T47D (cell line): ENCODE data around the gene RAP1A.

Experiments
- DNase-seq, 2 experiments: peaks; one replicate each; pipeline versions ENCODE4 v3.0.0 to v3.0.0-alpha.2; 2011 to 2012; ENCODE audit warnings: low read depth in 1 of 2, low spot score in 1 of 2
- JUND ChIP-seq: IDR thresholded peaks from 2 replicates; pipeline ENCODE4 v1.6.1; 2012; ENCODE audit warnings: low read depth
- in situ Hi-C: cut with HindIII; loops from 2 replicates; pipeline ENCODE4 v1.10.0; 2016; ENCODE audit warnings: low sequenced_read_pairs, low pct_unique_long_range_greater_than_20kb

The RAP1A gene

DNA sequence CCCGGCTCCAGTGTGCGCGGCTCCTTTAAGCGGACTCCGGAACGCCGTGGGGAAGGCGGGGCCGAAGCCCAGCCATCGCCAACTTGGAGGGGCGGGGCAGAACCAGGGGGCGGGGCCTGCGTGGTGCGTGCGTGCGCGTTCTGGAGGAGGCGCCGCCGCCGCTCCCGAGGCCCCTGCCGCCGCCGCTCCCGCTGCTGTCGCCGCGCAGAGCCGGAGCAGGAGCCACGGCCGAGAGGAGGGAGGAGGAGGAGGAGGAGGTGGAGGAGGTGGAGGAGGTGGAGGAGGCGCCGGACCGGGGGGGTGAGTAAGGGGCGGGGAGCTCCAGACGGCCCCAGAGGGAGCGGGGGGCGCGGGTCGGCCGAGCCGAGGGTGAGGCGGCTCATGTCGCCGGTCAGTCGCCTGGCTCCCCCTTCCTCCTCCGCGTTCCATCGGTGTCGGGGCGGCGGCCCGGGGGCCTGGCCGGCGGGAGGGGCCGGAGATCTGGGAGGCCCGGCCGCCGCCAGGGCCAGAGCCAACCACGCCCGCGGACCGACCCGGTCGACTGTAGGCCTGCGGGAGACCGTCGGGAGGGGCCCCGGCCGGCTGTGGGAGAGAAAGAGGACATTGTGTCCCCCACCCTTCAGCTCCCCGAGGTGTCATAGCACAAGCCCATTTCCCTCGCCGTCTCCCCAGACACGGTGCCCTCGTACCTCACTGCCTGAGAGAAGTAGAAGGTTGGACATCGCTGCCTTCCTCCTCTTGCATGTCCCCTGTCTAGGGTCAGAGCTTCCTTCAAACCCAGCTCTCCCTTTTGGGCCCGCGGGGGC lies at the start of gene RAP1A:
Gene RAP1A (plus strand): TSS at position 155 of the 806 bp plus-strand sequence. CDS start 71,572 bp downstream, outside the sequence.
- TF ChIP-seq JUND: no peak
- in situ Hi-C loops: no loop called here
- peak; percentile 90 to 91 for DNase-seq

GRCh38 chr1:111569913-111570312 lies 49.7 kb upstream of the RAP1A start:
- TF ChIP-seq JUND: no peak

GRCh38 chr1:111570781-111571181 lies 48.8 kb upstream of the RAP1A start:
- in situ Hi-C loops: no loop called here
- peak in 1 of 2 experiments; percentile 18 for DNase-seq
- no peak for TF ChIP-seq JUND

More at GRCh38 chr1:111569913-111570312, 49.7 kb upstream of the RAP1A start:
- in situ Hi-C loops: no loop called here
- no peak for DNase-seq

DNA sequence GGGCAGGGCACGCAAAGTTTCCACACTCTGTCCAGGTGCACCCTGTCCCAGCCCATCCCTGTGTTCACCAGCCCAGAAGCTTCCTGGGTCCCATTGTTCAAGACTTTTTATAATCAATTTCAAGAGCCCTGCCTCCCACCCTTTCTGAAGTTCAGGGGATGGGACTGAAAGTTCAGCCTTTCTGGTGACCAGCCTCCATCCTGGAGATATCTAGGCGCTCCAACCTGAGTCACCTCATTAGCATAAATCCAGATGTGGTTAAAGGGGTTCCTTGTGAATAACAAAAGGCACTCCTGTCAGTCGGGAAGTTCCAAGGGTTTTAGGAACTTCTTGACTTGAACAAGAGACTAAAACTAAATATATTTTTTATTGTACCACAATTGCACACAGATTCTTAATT lies 48.4 kb upstream of the RAP1A start:
- TF ChIP-seq JUND: no peak

GRCh38 chr1:111571987-111572386 lies 47.6 kb upstream of the RAP1A start:
- no peak for DNase-seq
- TF ChIP-seq JUND: no peak
- in situ Hi-C loops: no loop called here

More for the DNA sequence above, 48.4 kb upstream of the RAP1A start:
- no peak for DNase-seq
- in situ Hi-C loops: no loop called here

DNA sequence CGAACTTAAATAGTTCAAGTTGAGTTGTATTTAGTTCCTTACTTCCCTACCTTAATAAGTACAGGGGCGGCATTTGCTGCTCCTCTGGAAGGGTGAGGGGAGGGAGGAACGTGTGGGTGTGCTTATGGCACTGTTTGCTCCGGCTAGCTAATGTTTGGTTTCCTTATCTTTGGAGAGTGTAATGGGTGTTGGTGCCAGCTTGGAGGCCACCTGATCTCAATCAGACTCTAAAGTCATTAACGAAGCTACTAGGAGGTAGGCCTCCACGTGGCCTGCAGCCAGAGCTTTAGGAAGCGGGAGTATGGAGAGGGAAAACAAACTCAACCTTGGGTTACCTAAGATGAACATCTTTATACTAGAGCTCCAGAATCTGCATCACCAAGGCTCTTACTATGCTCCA lies 43.0 kb upstream of the RAP1A start:
- peak; percentile 7 to 46 for DNase-seq
- no peak for TF ChIP-seq JUND
- in situ Hi-C loops: no loop called here

GRCh38 chr1:111577814-111578213 lies 41.8 kb upstream of the RAP1A start:
- DNase-seq: no peak
- in situ Hi-C loops: no loop called here
- no peak for TF ChIP-seq JUND

GRCh38 chr1:111581166-111581565 lies 38.4 kb upstream of the RAP1A start:
- in situ Hi-C loops: no loop called here
- DNase-seq: no peak
- no peak for TF ChIP-seq JUND

DNA sequence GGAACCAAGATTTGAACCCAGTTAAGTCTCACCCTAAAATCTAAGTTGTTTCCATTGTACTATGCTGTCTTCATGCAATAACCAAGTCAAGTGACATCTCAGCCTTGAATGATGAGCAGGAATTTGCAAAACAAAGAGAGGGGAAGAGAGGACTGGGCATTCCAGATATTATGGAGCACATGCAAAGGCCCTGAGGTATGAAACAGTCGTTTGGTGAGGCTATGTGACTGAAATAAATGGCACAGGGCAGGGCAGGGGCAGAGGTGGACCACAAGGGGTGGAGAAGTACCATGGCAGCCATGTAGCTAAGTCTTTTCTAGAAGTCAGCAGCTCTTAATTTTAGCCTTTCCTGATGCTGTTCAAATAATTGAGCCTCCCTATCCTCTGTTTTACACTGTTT lies 37.6 kb upstream of the RAP1A start:
- in situ Hi-C loops: no loop called here
- DNase-seq: no peak

DNA sequence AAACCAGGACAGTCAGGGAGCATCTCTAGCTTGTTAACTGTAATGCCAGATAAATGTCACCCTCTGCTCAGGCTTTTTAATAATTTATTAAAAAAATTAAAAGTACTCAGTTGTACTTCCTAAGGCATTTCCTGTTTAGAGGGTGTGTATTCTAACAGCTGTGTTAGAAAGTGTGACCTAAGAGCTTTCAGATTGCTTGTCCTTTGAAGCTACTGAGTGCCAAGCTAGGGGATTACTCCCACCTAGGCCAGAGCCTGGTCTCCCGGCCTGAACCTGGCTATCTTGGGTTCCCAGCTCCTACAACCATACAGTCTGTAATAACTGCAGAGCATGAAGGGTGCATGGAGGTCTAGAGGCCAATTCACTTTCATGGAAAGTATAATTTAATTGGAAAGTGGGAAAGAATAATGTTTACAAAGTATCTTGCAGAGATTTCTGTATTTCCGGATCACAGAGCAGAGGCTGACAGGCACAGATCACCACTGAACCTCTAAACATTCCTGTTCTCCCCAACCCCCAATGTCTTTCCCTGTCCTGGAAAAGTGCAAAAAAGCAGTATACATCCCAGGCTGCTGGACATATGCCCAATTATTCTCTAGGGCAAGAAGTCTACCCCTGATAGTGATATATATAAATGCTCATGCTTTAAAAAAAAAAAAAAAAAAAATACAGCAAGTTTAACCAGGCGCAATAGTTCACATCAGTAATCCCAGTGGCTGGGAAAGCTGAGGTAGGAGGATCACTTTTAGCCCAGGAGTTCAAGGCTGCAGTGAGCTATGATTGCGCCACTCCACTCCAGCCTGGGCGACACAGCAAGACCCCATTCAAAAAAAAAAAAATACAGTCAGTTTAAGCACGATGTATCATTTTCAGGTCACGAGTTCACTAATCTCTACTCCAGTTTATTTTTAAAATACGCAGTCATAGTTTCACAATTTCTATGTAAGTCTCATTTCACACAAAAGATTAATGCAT lies 36.7 kb upstream of the RAP1A start:
- in situ Hi-C loops: no loop called here
- TF ChIP-seq JUND: no peak
- no peak for DNase-seq

More for the DNA sequence above, 37.6 kb upstream of the RAP1A start:
- TF ChIP-seq JUND: no peak

- DNase-seq: no peak
- in situ Hi-C loops: no loop called here
- no peak for TF ChIP-seq JUND
These were observed 34.0 kb upstream of the RAP1A start for GRCh38 chr1:111585447-111586086.

GRCh38 chr1:111586112-111586511 lies 33.5 kb upstream of the RAP1A start:
- in situ Hi-C loops: no loop called here
- no peak for DNase-seq
- no peak for TF ChIP-seq JUND
